Glutamatergic neuron (in vitro differentiated cells): Measurements from ENCODE around the gene AKIRIN2. TPM values are rescaled to one million over a fixed set of nuclear protein-coding genes. Genes with fewer than 3 reads are reported as not detected.
"Not testable (repeated sequence)": the region's sequence is repeated elsewhere in the genome, so short reads cannot be mapped to it uniquely, and the experiment has no call there.

ENCODE experiments used
- DNase-seq: peaks from one replicate; pipeline ENCODE4 v3.0.0; 2022
- H3K27ac Mint-ChIP-seq: one replicate; pipeline ENCODE4 v1.8.0; 2020; ENCODE audit warnings: mild to moderate bottlenecking, mixed read lengths, inconsistent platforms; ENCODE audit not compliant: unreplicated experiment
- H3K27me3 Mint-ChIP-seq: one replicate; pipeline ENCODE4 v1.8.0; 2020; ENCODE audit warnings: mild to moderate bottlenecking, moderate library complexity, mixed read lengths, inconsistent platforms; ENCODE audit not compliant: unreplicated experiment
- H3K36me3 Mint-ChIP-seq: one replicate; pipeline ENCODE4 v1.8.0; 2020; ENCODE audit warnings: mild to moderate bottlenecking, mixed read lengths, inconsistent platforms; ENCODE audit not compliant: unreplicated experiment
- H3K4me1 Mint-ChIP-seq: one replicate; pipeline ENCODE4 v1.8.0; 2020; ENCODE audit warnings: mild to moderate bottlenecking, low read depth, mixed read lengths, inconsistent platforms; ENCODE audit not compliant: unreplicated experiment
- H3K4me3 Mint-ChIP-seq: one replicate; pipeline ENCODE4 v1.8.0; 2020; ENCODE audit warnings: mild to moderate bottlenecking, mixed read lengths, inconsistent platforms; ENCODE audit not compliant: unreplicated experiment
- H3K9me3 Mint-ChIP-seq: one replicate; pipeline ENCODE4 v1.8.0; 2020; ENCODE audit warnings: mild to moderate bottlenecking, moderate library complexity, mixed read lengths, inconsistent platforms; ENCODE audit not compliant: unreplicated experiment
- total RNA-seq: library from RNA; stranded (reverse); fragmentation: NEBNext Ultra II Directional; extraction: Animal tissue kit (Norgen Biotek cat#: 25700); gene quantifications from one replicate; pipeline ENCODE4 v1.2.1, GENCODE V29; 2021; ENCODE audit not compliant: unreplicated experiment
- TF ChIP-seq, protein P1 (sequence below): fragments of 200-600 bp; sonication (generic); IDR thresholded peaks from one replicate; pipeline ENCODE4 v1.5.0; 2021; ENCODE audit not compliant: partially characterized antibody, unreplicated experiment

Gene AKIRIN2
- total RNA-seq, 1 donor from 2014 or later = 167 TPM

DNA sequence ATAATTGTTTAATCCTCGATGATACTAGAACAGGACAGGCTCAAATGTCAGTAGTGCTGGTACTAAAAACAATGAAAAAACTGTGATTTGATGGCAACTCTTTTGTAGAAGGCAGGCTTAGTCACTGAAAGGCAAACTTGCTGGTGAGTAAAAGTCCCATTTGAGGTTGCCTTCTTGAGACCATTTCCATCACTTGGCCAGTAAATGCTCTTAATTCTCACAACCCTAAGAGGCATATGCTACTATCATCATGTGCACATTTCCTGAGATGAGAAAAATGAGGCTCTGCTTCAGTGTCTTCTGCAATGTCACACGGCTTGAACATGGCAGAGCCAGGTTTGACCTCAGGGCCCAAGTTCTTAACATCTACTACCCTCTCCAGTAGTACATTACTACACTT lies 9.9 kb downstream of the AKIRIN2 start:
- H3K4me3 Mint-ChIP-seq = no peak overlapping the region
- H3K27ac Mint-ChIP-seq = no peak overlapping the region
- H3K4me1 Mint-ChIP-seq = peaks cover 23% of the 10 kb centered on the region
- H3K27me3 Mint-ChIP-seq = peaks cover 2% of the 10 kb centered on the region
- DNase-seq = no peak
- H3K9me3 Mint-ChIP-seq = peaks cover 3% of the 10 kb centered on the region
- no peaks in the 10 kb centered on the region for H3K36me3 Mint-ChIP-seq
- TF ChIP-seq, protein P1, sequence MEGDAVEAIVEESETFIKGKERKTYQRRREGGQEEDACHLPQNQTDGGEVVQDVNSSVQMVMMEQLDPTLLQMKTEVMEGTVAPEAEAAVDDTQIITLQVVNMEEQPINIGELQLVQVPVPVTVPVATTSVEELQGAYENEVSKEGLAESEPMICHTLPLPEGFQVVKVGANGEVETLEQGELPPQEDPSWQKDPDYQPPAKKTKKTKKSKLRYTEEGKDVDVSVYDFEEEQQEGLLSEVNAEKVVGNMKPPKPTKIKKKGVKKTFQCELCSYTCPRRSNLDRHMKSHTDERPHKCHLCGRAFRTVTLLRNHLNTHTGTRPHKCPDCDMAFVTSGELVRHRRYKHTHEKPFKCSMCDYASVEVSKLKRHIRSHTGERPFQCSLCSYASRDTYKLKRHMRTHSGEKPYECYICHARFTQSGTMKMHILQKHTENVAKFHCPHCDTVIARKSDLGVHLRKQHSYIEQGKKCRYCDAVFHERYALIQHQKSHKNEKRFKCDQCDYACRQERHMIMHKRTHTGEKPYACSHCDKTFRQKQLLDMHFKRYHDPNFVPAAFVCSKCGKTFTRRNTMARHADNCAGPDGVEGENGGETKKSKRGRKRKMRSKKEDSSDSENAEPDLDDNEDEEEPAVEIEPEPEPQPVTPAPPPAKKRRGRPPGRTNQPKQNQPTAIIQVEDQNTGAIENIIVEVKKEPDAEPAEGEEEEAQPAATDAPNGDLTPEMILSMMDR = no peak

DNA sequence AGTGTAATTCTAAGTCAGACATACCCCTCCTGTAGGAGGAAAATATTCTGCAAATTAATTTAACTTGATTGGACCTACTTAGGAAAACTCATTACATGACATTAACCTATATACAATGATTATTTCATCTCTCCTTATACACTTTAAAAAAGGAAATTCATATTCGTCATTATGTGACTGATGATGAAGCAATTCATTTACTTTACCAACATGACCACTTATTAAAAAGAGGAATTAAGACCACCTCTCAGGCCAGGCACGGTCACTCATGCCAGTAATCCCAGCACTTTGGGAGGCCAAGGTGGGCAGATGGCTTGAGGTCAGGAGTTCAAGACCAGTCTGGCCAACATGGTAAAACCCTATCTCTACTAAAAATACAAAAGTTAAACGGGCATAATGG lies 11.6 kb downstream of the AKIRIN2 start:
- no peak overlapping the region for H3K4me3 Mint-ChIP-seq
- H3K4me1 Mint-ChIP-seq = peaks cover 17% of the 10 kb centered on the region
- peaks cover 3% of the 10 kb centered on the region for H3K9me3 Mint-ChIP-seq
- no peak overlapping the region for H3K27ac Mint-ChIP-seq
- DNase-seq = no peak
- no peaks in the 10 kb centered on the region for H3K27me3 Mint-ChIP-seq
- H3K36me3 Mint-ChIP-seq = no peaks in the 10 kb centered on the region
- TF ChIP-seq, protein P1 = no peak

DNA sequence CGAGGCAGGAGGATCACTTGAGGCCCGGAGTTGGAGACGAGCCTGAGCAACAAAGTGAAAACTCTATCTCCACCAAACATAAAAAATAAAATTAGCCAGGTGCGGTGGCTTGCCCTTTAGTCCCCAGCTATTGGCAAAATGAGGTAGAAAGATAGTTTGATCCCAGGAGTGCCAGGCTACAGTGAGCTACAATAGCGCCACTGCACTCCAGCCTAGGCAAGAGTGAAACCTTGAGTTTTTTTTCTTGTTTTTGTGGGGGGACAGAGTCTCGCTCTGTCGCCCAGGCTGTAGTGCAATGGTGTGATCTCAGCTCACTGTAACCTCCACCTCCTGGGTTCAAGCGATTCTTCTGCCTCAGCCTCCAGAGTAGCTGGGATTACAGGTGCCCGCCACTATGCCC lies 14.1 kb downstream of the AKIRIN2 start:
- H3K4me1 Mint-ChIP-seq, H3K4me3 Mint-ChIP-seq, H3K27me3 Mint-ChIP-seq, H3K27ac Mint-ChIP-seq, DNase-seq, H3K36me3 Mint-ChIP-seq, H3K9me3 Mint-ChIP-seq: not testable (repeated sequence)

DNA sequence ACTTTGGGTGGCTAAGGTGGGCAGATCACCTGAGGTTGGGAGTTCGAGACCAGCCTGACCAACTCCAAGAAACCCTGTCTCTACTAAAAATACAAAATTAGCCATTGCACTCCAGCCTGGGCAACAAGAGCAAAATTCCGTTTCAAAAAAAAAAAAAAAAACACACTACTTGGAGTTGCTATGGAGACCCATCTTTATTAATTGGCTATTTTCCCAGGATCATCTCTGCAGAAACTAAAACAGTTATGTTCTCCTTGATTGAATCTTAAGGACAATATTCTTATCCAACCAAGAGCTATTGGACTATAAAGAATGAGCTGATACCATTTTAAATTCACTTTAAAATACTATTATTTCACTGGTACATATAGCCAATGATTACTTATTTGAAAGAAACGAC lies 14.7 kb downstream of the AKIRIN2 start:
- Mint-ChIP-seq H3K4me1 (peaks cover 14% of the 10 kb centered on the region), H3K27me3 (no peaks in the 10 kb centered on the region), H3K36me3 (no peaks in the 10 kb centered on the region), H3K4me3 (no peak overlapping the region), H3K27ac (no peak overlapping the region), H3K9me3 (peaks cover 3% of the 10 kb centered on the region)
- TF ChIP-seq, protein P1 = no peak
- no peak for DNase-seq

DNA sequence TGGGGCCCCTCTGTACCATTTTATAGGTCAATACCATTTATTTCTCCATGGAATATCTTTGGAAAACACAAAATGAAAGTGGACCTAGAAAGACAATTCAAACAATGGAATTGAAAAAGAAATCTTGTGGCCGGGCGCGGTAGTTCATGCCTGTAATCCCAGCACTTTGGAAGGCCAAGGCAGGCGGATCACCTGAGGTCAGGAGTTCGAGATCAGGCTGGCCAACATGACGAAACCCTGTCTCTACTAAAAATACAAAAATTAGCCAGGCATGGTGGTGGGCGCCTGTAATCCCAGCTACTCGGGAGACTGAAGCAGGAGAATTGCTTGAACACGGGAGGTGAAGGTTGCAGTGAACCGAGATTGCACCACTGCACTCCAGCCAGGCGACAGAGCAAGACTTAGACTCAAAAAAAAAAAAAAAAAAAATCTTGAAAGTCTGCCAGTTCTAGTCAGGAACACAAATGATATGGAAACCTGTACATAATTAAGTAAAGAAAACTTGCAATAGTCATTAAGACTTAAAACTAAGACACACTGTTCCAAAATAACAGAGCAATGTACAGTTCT lies 15.3 kb downstream of the AKIRIN2 start:
- H3K4me1 Mint-ChIP-seq = peaks cover 17% of the 10 kb centered on the region
- not testable (repeated sequence) for H3K4me3 Mint-ChIP-seq, H3K9me3 Mint-ChIP-seq, H3K27me3 Mint-ChIP-seq, H3K27ac Mint-ChIP-seq, H3K36me3 Mint-ChIP-seq, DNase-seq

DNA sequence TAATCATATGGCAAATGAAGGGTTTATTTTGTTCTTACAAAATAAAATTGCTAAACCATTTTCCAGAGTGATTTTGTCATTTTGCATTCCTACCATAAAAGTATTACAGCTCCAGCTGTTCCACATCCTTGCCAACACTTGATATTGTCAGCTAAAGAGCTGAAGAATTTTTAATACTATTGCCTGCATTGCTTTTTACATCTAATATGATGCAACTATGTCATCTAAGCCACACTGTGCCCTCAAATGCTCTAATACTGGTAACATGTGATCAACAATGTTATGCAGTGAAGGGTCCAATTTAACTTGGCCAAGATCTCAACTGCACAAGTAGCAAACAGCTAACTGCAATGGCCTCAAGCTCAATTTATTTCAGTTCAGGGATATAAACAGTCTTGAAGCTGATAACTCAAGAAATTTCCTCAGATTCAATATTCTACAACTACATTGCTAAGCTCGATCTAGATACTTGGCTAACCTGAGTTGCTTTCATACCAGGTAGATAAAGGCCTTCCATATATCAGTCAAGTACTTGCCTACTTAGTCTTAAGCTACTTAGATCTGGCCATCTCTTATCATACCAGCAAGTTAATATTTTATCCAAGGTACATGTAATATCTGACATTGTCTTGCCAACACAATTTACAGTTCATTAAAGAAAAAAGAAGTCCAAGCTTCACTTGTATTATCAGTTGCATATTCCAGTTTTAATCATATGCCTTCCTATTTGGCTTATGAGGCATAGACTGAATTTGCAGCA lies 17.0 kb downstream of the AKIRIN2 start:
- Mint-ChIP-seq H3K9me3 (no peaks in the 10 kb centered on the region), H3K27ac (no peak overlapping the region), H3K4me3 (no peak overlapping the region), H3K36me3 (no peaks in the 10 kb centered on the region), H3K4me1 (peaks cover 17% of the 10 kb centered on the region), H3K27me3 (no peaks in the 10 kb centered on the region)
- DNase-seq = no peak
- TF ChIP-seq, protein P1 = no peak
